ENCODE data around the gene USP11.

Gene USP11

GRCh38 chrX:47232197-47232802 lies 509 bp upstream of the USP11 start:
- ChIA-PET CTCF (interaction anchor here (0.7 to 1.4 kb wide), 2 partner anchors 153 to 566 kb away, joined by 3 to 7 read pairs; no protein-coding TSS in a partner anchor), POLR2A (interaction anchor here (0.7 to 3.8 kb wide), 13 partner anchors 8 to 291 kb away, joined by 3 to 124 read pairs (median 6); partner anchors contain the start of genes CDK16, NDUFB11 and RBM10)
- Histone ChIP-seq H3K4me1 (ENCODE audit: control insufficient read depth, insufficient read depth, low read length) (peaks cover 7% of the 10 kb centered on the region; the same call in 1 of the 2 replicates), H3K4me3 (ENCODE audit: low read depth, low read length) (peak overlapping the region; percentile 87), H3K36me3 (ENCODE audit: control insufficient read depth in 2 of 2, insufficient read depth in 1 of 2, low read length in 2 of 2) (peaks cover 19 to 35% of the 10 kb centered on the region in 2 experiments), H3K9me3 (ENCODE audit: control insufficient read depth, insufficient read depth, low read depth, low read length) (no peaks in the 10 kb centered on the region), H3K27ac (ENCODE audit: extremely low read depth, low read depth, low read length) (peak overlapping the region; percentile 100)
- TF ChIP-seq ZNF391 (tag by site-specific recombination; IDR thresholded peaks at IDR 0.05; ENCODE audit: borderline replicate concordance, low read depth) (no peak), ZNF121 (tag by site-specific recombination; IDR thresholded peaks at IDR 0.05) (no peak), ELK4 (IDR thresholded peaks at IDR 0.05; ENCODE audit: borderline replicate concordance, low read depth, low read length) (0 out of 2 replicates have a peak, but pooled peaks have one; percentile 2), ZNF776 (tag by site-specific recombination; IDR thresholded peaks at IDR 0.05; ENCODE audit: borderline replicate concordance) (no peak), ZNF112 (tag by site-specific recombination; IDR thresholded peaks at IDR 0.05) (no peak), ZSCAN23 (tag by site-specific recombination; IDR thresholded peaks at IDR 0.05) (no peak), ZNF629 (tag by site-specific recombination; IDR thresholded peaks at IDR 0.05) (0 out of 2 replicates have a peak, but pooled peaks have one; percentile 2), ZSCAN5A (tag by site-specific recombination; IDR thresholded peaks at IDR 0.05) (no peak), YY1 (tag by site-specific recombination; IDR thresholded peaks at IDR 0.05) (no peak), BCL11B (tag by site-specific recombination; IDR thresholded peaks at IDR 0.05; ENCODE audit: low read depth) (no peak), ZNF501 (tag by site-specific recombination; IDR thresholded peaks at IDR 0.05) (no peak), RBAK (tag by site-specific recombination; IDR thresholded peaks at IDR 0.05) (no peak), EGR2 (tag by site-specific recombination; IDR thresholded peaks at IDR 0.05; ENCODE audit: low read depth) (no peak), ZNF561 (tag by site-specific recombination; IDR thresholded peaks at IDR 0.05; ENCODE audit: borderline replicate concordance) (no peak), ZNF660 (tag by site-specific recombination; IDR thresholded peaks at IDR 0.05) (no peak), ZNF133 (tag by site-specific recombination; IDR thresholded peaks at IDR 0.05) (no peak), ZBTB20 (tag by site-specific recombination; IDR thresholded peaks at IDR 0.05) (0 out of 2 replicates have a peak, but pooled peaks have one; percentile 33), SCRT1 (tag by site-specific recombination; IDR thresholded peaks at IDR 0.05; ENCODE audit: borderline replicate concordance) (no peak), ZFP69B (tag by site-specific recombination; IDR thresholded peaks at IDR 0.05) (no peak), ZNF19 (tag by site-specific recombination; IDR thresholded peaks at IDR 0.05; ENCODE audit: low read depth) (no peak), ZNF677 (tag by site-specific recombination; IDR thresholded peaks at IDR 0.05) (no peak), ZNF626 (tag by site-specific recombination; IDR thresholded peaks at IDR 0.05) (no peak), ZNF155 (tag by site-specific recombination; IDR thresholded peaks at IDR 0.05) (no peak), KLF1 (tag by site-specific recombination; IDR thresholded peaks at IDR 0.05) (no peak)
